ENCODE results near the gene APMAP.
"Not testable (repeated sequence)": the region's sequence is repeated elsewhere in the genome, so short reads cannot be mapped to it uniquely, and the experiment has no call there.

APMAP gene

DNA sequence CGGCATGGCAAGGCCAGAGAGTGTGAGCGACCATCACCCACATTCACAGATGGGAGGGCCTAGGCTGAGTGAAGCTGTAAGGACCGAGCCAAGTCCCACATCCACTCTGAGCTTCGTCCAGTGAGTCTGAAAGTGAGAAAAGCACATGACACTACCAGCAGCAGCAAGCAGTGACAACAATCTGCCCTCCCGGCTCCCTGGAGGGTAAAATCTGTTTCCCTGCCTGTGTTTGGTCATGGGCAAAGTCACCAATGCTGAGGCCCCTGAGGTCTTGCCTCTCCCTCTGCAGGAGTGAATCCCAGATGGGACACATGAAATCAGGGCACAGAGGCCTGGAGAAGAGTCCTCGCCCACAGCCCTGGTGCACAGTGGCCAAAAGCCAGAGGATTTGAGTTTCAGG is 49.9 kb downstream of the APMAP start:
- TF ChIP-seq JUND (IDR thresholded peaks at IDR 0.05; ENCODE audit: low read depth) = no peak
- DNase-seq (ENCODE audit: low read depth in 1 of 2, low spot score in 1 of 2) = no peak
- in situ Hi-C loops (cut with HindIII; ENCODE audit: low pct_unique_long_range_greater_than_20kb, low sequenced_read_pairs) = no loop called here

- in situ Hi-C loops (cut with HindIII; ENCODE audit: low pct_unique_long_range_greater_than_20kb, low sequenced_read_pairs) = no loop called here
- TF ChIP-seq JUND (IDR thresholded peaks at IDR 0.05; ENCODE audit: low read depth) = no peak
- DNase-seq (ENCODE audit: low read depth in 1 of 2, low spot score in 1 of 2) = no peak
Observed at GRCh38 chr20:24939036-24939435, 53.5 kb downstream of the APMAP start.

GRCh38 chr20:24938498-24938897 is 54.1 kb downstream of the APMAP start:
- no peak for DNase-seq (ENCODE audit: low read depth in 1 of 2, low spot score in 1 of 2)
- TF ChIP-seq JUND (IDR thresholded peaks at IDR 0.05; ENCODE audit: low read depth) = no peak
- in situ Hi-C loops (cut with HindIII; ENCODE audit: low pct_unique_long_range_greater_than_20kb, low sequenced_read_pairs) = no loop called here

DNA sequence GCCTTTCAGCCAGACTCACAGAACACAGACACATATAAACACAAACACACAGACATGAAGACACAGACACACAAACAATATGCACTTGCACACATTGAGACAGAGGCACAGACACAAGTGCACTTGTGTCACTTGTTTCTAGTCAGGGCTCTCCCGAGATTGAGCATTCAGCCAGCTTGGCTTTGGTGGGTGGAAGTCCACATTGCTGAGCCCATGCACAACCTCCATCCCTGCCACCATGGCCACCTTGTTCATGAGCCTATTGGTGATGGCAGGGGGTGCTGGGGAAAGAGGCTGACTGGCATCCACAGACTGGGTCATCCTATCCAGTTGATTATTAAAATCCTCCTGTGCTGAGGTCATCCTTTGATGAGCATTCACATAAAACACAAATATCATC is 55.0 kb downstream of the APMAP start:
- in situ Hi-C loops (cut with HindIII; ENCODE audit: low pct_unique_long_range_greater_than_20kb, low sequenced_read_pairs) = no loop called here
- DNase-seq (ENCODE audit: low read depth in 1 of 2, low spot score in 1 of 2) = no peak
- TF ChIP-seq JUND (IDR thresholded peaks at IDR 0.05; ENCODE audit: low read depth) = no peak

DNA sequence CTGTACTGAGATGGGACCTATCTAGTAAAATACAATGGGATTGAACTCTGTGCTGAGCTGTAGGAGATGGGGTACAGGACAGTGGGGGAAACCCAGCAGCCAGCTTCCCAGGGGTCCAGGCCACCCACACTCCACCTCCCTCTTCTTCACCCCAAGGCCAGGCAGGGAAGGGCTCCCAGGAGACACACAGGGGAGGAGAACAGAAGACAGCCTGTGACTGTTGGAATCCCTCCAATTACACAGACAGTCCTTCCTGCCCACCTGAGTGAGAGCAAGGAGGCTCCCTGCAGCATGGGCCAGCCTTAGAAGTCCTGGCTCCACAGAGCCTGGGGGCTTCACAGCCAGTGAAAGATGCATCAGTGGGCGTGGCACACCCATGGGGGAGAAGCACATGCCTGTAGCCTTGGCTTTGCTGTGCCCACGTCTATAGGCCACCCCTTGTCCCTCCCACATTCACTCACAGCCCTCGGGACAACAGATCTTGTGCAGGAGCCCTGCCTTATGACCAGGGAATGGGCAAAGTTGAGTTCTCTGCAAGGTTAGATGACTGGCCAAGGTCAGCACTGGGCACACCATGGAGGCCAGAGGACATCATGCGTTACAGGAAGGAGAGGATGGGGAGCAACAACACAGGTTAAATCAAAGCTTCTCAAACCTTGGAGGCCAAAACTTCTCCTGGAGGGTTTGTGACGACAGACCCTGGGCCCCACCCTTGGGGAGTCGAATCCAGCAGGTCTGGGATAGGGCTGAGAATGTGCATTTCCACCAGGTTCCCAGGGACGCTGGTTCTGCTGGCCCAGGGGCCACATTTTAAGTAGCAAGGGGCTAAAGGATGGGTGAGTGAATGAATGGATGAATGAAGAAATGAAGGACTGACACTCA is 55.8 kb downstream of the APMAP start:
- no peak for TF ChIP-seq JUND (IDR thresholded peaks at IDR 0.05; ENCODE audit: low read depth)
- in situ Hi-C loops (cut with HindIII; ENCODE audit: low pct_unique_long_range_greater_than_20kb, low sequenced_read_pairs) = no loop called here
- DNase-seq (ENCODE audit: low read depth in 1 of 2, low spot score in 1 of 2) = no peak

- TF ChIP-seq JUND (IDR thresholded peaks at IDR 0.05; ENCODE audit: low read depth) = no peak
- in situ Hi-C loops (cut with HindIII; ENCODE audit: low pct_unique_long_range_greater_than_20kb, low sequenced_read_pairs) = no loop called here
- DNase-seq (ENCODE audit: low read depth in 1 of 2, low spot score in 1 of 2) = no peak
Observed at GRCh38 chr20:24935766-24936525, 56.6 kb downstream of the APMAP start.

DNA sequence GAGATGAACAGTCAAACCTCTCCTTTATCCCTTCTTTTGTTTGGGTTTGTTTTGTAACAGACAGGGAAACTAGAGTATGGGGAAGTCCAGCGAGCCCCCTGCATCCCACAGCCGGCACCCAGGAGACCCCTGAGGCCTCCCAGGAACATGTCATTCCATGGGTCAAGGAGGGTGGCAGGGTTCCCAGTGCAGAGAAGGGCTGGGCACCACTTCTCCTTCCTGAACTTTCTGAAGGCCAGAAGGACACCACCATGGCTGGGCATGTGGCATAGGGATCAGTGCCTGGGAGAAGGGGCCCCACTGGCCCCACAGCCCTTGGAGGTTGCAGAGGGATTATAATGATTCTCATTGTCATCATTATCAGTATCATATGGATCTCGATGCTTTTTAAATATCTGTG is 57.4 kb downstream of the APMAP start:
- no peak for DNase-seq (ENCODE audit: low read depth in 1 of 2, low spot score in 1 of 2)
- in situ Hi-C loops (cut with HindIII; ENCODE audit: low pct_unique_long_range_greater_than_20kb, low sequenced_read_pairs) = no loop called here
- no peak for TF ChIP-seq JUND (IDR thresholded peaks at IDR 0.05; ENCODE audit: low read depth)

DNA sequence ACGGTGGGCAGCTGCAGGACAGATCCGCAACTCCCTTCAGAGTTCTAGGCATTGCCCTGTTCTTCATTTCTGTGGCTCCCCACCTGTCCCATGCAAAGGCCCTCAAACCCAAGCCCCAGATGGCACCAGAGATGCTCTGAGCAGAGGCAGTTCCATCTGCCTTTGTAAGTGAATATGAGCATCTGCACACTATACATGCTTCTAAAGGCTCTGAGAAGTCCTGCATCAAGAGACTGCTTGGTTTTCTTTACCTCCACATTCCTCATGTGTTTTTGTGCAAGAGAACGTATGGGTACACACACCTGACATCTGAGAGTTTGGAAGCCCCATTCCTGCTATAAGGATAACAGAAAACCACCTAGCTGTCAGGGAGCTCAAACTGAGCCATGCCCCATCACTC is 57.8 kb downstream of the APMAP start:
- in situ Hi-C loops (cut with HindIII; ENCODE audit: low pct_unique_long_range_greater_than_20kb, low sequenced_read_pairs) = no loop called here
- no peak for DNase-seq (ENCODE audit: low read depth in 1 of 2, low spot score in 1 of 2)
- no peak for TF ChIP-seq JUND (IDR thresholded peaks at IDR 0.05; ENCODE audit: low read depth)

- no peak for TF ChIP-seq JUND (IDR thresholded peaks at IDR 0.05; ENCODE audit: low read depth)
- in situ Hi-C loops (cut with HindIII; ENCODE audit: low pct_unique_long_range_greater_than_20kb, low sequenced_read_pairs) = no loop called here
- DNase-seq (ENCODE audit: low read depth in 1 of 2, low spot score in 1 of 2) = no peak
Observed at GRCh38 chr20:24934101-24934661, 58.4 kb downstream of the APMAP start.

DNA sequence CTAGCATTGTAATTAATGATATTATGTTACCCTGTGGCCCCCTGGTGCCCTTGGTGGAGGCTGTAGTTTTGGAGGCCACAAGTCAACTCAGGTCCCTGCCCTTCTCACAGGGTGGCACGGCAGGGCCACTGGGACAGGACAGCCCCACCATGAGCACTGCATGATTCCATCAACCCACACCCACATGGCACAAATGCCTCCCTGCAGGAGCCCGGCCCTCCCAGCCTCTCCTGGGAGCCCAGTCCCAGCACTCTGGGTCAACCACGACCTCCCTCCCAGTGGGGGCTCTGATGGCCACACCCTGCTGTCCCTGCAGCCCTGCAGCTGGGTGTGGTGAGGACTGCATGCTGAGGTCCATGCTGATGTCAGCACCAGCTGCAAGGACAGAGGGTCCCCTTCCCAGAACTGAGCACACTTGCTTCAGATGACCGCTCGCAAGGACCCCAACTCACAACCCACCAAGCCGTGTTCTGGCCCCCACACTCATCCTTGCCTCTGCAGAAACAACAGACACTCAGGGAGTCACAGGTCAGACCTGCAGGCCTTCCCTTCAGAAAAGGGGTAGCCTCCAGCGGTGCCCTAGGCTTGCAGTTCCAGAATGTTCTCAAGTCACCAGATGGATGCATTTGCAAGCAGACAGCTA is 59.2 kb downstream of the APMAP start:
- no peak for TF ChIP-seq JUND (IDR thresholded peaks at IDR 0.05; ENCODE audit: low read depth)
- in situ Hi-C loops (cut with HindIII; ENCODE audit: low pct_unique_long_range_greater_than_20kb, low sequenced_read_pairs) = no loop called here
- DNase-seq (ENCODE audit: low read depth in 1 of 2, low spot score in 1 of 2) = no peak

- DNase-seq (ENCODE audit: low read depth in 1 of 2, low spot score in 1 of 2); in situ Hi-C loops (cut with HindIII; ENCODE audit: low pct_unique_long_range_greater_than_20kb, low sequenced_read_pairs): not testable (repeated sequence)
Observed at GRCh38 chr20:24931893-24932292, 60.7 kb downstream of the APMAP start.

GRCh38 chr20:24930724-24931688 is 61.5 kb downstream of the APMAP start:
- DNase-seq (ENCODE audit: low read depth in 1 of 2, low spot score in 1 of 2) = peak in 1 of 2 experiments; percentile 45
- in situ Hi-C loops (cut with HindIII; ENCODE audit: low pct_unique_long_range_greater_than_20kb, low sequenced_read_pairs) = not testable (repeated sequence)

- peak; percentile 47 to 95 for DNase-seq (ENCODE audit: low read depth in 1 of 2, low spot score in 1 of 2)
- in situ Hi-C loops (cut with HindIII; ENCODE audit: low pct_unique_long_range_greater_than_20kb, low sequenced_read_pairs) = not testable (repeated sequence)
Observed at GRCh38 chr20:24929867-24930723, 62.5 kb downstream of the APMAP start.

DNA sequence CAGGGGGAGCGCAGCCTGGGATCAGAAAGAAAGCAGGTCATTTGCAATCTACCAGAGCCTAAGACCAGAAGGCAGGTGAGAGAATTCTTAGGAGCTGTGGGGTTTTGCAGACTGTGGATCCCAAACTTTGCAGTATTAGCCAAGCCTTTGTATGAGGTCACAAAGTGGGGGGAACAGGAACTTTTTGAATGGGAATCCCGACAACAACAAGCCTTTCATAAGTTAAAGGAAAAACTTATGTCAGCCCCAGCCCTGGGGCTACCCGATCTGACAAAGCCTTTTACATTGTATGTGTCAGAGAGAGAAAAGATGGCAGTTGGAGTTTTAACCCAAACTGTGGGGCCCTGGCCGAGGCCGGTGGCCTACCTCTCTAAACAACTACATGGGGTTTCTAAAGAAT is 63.3 kb downstream of the APMAP start:
- in situ Hi-C loops (cut with HindIII; ENCODE audit: low pct_unique_long_range_greater_than_20kb, low sequenced_read_pairs); DNase-seq (ENCODE audit: low read depth in 1 of 2, low spot score in 1 of 2): not testable (repeated sequence)

GRCh38 chr20:24920706-24921105 is 71.8 kb downstream of the APMAP start:
- in situ Hi-C loops (cut with HindIII; ENCODE audit: low pct_unique_long_range_greater_than_20kb, low sequenced_read_pairs); DNase-seq (ENCODE audit: low read depth in 1 of 2, low spot score in 1 of 2): not testable (repeated sequence)

Data from T47D (cell line).